PC-9 (cell line): ENCODE results near the gene RNF157. TPM values are rescaled to one million over a fixed set of nuclear protein-coding genes. Genes with fewer than 3 reads are reported as not detected.
"Not testable (repeated sequence)": the region's sequence is repeated elsewhere in the genome, so short reads cannot be mapped to it uniquely, and the experiment has no call there.

Experiments used
- BruUV-seq: library from RNA; stranded (reverse); fragments of 400-500 nt; replicated peaks from 2 replicates; lab custom pipeline; 2021; lab: Mats Ljungman, UMichigan
- CTCF ChIA-PET: fragments of 300-600 bp; sonication (Branson Sonifier 250); formaldehyde crosslinking; loops from one replicate; lab custom pipeline; 2022; ENCODE audit warnings: antibody characterized with exemption; lab: Charles Lee
- POLR2A ChIA-PET: fragments of 300-600 bp; sonication (Branson Sonifier 250); formaldehyde crosslinking; loops from one replicate; lab custom pipeline; 2022; ENCODE audit warnings: antibody characterized with exemption; ENCODE audit not compliant: unreplicated experiment; lab: Charles Lee
- DNase-seq, 2 experiments: peaks; one replicate each; pipeline versions ENCODE4 v3.0.0 to v3.0.0-alpha.2; 2015 to 2022; ENCODE audit warnings: mixed read lengths in 1 of 2
- H2AFZ ChIP-seq: fragments of 200-600 bp; sonication (generic); 2 replicates; pipeline ENCODE4 v1.8.1; 2017; ENCODE audit warnings: antibody characterized with exemption
- H3F3A ChIP-seq: fragments of 200-600 bp; sonication (generic); 2 replicates; pipeline ENCODE4 v1.8.1; 2017; ENCODE audit warnings: antibody characterized with exemption, mild to moderate bottlenecking, low read depth; ENCODE audit not compliant: insufficient read depth
- H3K27ac ChIP-seq: fragments of 200-600 bp; sonication (generic); 2 replicates; pipeline ENCODE4 v1.6.1; 2016; ENCODE audit warnings: mixed run types
- H3K27me3 ChIP-seq: fragments of 200-600 bp; sonication (generic); 2 replicates; pipeline ENCODE4 v1.6.1; 2016; ENCODE audit warnings: low read depth, mixed run types; ENCODE audit not compliant: insufficient read depth
- H3K36me3 ChIP-seq: fragments of 200-600 bp; sonication (generic); 2 replicates; pipeline ENCODE4 v1.6.1; 2016; ENCODE audit warnings: low read depth, mixed run types
- H3K4me1 ChIP-seq: fragments of 200-600 bp; sonication (generic); replicated peaks from 2 replicates; pipeline ENCODE4 v1.6.1; 2016; ENCODE audit warnings: mixed run types; ENCODE audit not compliant: insufficient read depth
- H3K4me2 ChIP-seq: fragments of 200-600 bp; sonication (generic); 2 replicates; pipeline ENCODE4 v1.6.1; 2017; ENCODE audit warnings: mixed run types
- H3K4me3 ChIP-seq: fragments of 200-600 bp; sonication (generic); 2 replicates; pipeline ENCODE4 v1.6.1; 2016; ENCODE audit warnings: mixed run types
- H3K79me2 ChIP-seq: fragments of 200-600 bp; sonication (generic); 2 replicates; pipeline ENCODE4 v1.6.1; 2017; ENCODE audit warnings: low read depth, mixed run types
- H3K9me2 ChIP-seq: fragments of 200-600 bp; sonication (generic); 2 replicates; pipeline ENCODE4 v1.8.1; 2017; ENCODE audit warnings: mild to moderate bottlenecking; ENCODE audit not compliant: insufficient read depth
- H3K9me3 ChIP-seq: fragments of 200-600 bp; sonication (generic); 2 replicates; pipeline ENCODE4 v1.8.1; 2016; ENCODE audit warnings: low read depth; ENCODE audit not compliant: insufficient read depth
- H4K20me1 ChIP-seq: fragments of 200-600 bp; sonication (generic); 2 replicates; pipeline ENCODE4 v1.8.1; 2017; ENCODE audit not compliant: insufficient read depth
- CTCF ChIP-seq: fragments of 200-600 bp; sonication (generic); conservative IDR thresholded peaks from 2 replicates; pipeline ENCODE4 v1.6.1; 2017; ENCODE audit warnings: mixed run types, antibody characterized with exemption, mild to moderate bottlenecking, moderate library complexity
- EZH2 ChIP-seq: fragments of 200-600 bp; sonication (generic); IDR thresholded peaks from 2 replicates; pipeline ENCODE4 v1.8.0; 2017; ENCODE audit warnings: antibody characterized with exemption, low read depth
- intact Hi-C: fragments of 100-400 bp; cut with micrococcal nuclease; formaldehyde crosslinking; loops from one replicate; pipeline ENCODE4 v1.10.0; 2022; ENCODE audit not compliant: unreplicated experiment
- total RNA-seq: library from RNA; stranded (reverse); gene quantifications from 2 replicates; pipeline ENCODE4 v1.2.3, GENCODE V29; 2021

Gene RNF157
- total RNA-seq, 1 experiment from 2014 or later = 7.2 TPM

- TF ChIP-seq CTCF = no peak
- no peak for TF ChIP-seq EZH2
- Histone ChIP-seq H2AFZ (no peak overlapping the region), H3K9me2 (no peaks in the 10 kb centered on the region), H3K27me3 (no peaks in the 10 kb centered on the region), H3K36me3 (no peaks in the 10 kb centered on the region), H3K9me3 (no peaks in the 10 kb centered on the region), H3F3A (peaks cover 13% of the 10 kb centered on the region), H3K4me1 (peaks cover 20% of the 10 kb centered on the region), H4K20me1 (peaks cover 5% of the 10 kb centered on the region; the same call in 1 of the 2 replicates), H3K79me2 (peaks cover 42% of the 10 kb centered on the region), H3K27ac (no peak overlapping the region), H3K4me2 (no peak overlapping the region), H3K4me3 (no peak overlapping the region)
- ChIA-PET POLR2A (interaction anchor here (0.7 kb wide), 1 partner anchor 17 kb away, joined by 15 read pairs; no protein-coding TSS in a partner anchor), CTCF (interaction anchor here (0.6 kb wide), 3 partner anchors 11 to 142 kb away, joined by 3 to 4 read pairs (median 3); no protein-coding TSS in a partner anchor)
- no TSS peak for BruUV-seq
- intact Hi-C loops = no loop called here
- DNase-seq = no peak
These were observed 29.0 kb upstream of the RNF157 start for GRCh38 chr17:76268991-76269981.

- no peak overlapping the region; the same call in 1 of the 2 replicates for H3K4me3 ChIP-seq
- peaks cover 24% of the 10 kb centered on the region for H3F3A ChIP-seq
- H3K4me1 ChIP-seq = peaks cover 31% of the 10 kb centered on the region
- intact Hi-C loops = no loop called here
- H3K27me3 ChIP-seq = no peaks in the 10 kb centered on the region
- POLR2A ChIA-PET = interaction anchor here (0.5 to 0.7 kb wide), 3 partner anchors 16 to 160 kb away, joined by 3 to 15 read pairs (median 9); no protein-coding TSS in a partner anchor
- H3K9me2 ChIP-seq = no peaks in the 10 kb centered on the region
- peak overlapping the region; percentile 91 for H3K4me2 ChIP-seq
- TSS peak; percentile 80 for BruUV-seq
- TF ChIP-seq EZH2 (no peak), CTCF (no peak)
- peaks cover 42% of the 10 kb centered on the region for H3K79me2 ChIP-seq
- DNase-seq = no peak
- H3K36me3 ChIP-seq = no peaks in the 10 kb centered on the region
- H3K9me3 ChIP-seq = no peaks in the 10 kb centered on the region
- no peak overlapping the region for H2AFZ ChIP-seq
- CTCF ChIA-PET = interaction anchor here (0.5 to 0.6 kb wide), 2 partner anchors 53 to 278 kb away, joined by 3 read pairs; no protein-coding TSS in a partner anchor
- H3K27ac ChIP-seq = no peak overlapping the region
- H4K20me1 ChIP-seq = peaks cover 5% of the 10 kb centered on the region; the same call in 1 of the 2 replicates
These were observed 27.9 kb upstream of the RNF157 start for GRCh38 chr17:76268015-76268749.

GRCh38 chr17:76267581-76268001 is 27.3 kb upstream of the RNF157 start:
- POLR2A ChIA-PET = interaction anchor here (0.6 kb wide), 2 partner anchors 135 to 325 kb away, joined by 3 to 12 read pairs; no protein-coding TSS in a partner anchor
- Histone ChIP-seq H3K79me2 (peaks cover 42% of the 10 kb centered on the region), H3F3A (peaks cover 22% of the 10 kb centered on the region), H3K4me2 (peak overlapping the region; percentile 91), H3K4me1 (peaks cover 37% of the 10 kb centered on the region)
- H2AFZ ChIP-seq, CTCF ChIA-PET, H3K9me2 ChIP-seq, H3K27me3 ChIP-seq, BruUV-seq, H3K4me3 ChIP-seq, H4K20me1 ChIP-seq, DNase-seq, intact Hi-C loops, H3K9me3 ChIP-seq, H3K36me3 ChIP-seq, H3K27ac ChIP-seq: not testable (repeated sequence)
